Measurements from ENCODE around the gene RRM1.

- no peak for TF ChIP-seq CTCF (IDR thresholded peaks at IDR 0.05; ENCODE audit: low read depth, low read length, missing input control)
- TF ChIP-seq RAD21 (IDR thresholded peaks at IDR 0.05): no peak
- no peak for TF ChIP-seq GABPA (IDR thresholded peaks at IDR 0.05 in 1 of 2, conservative IDR thresholded peaks at IDR 0.05 in 1 of 2)
Observed at GRCh38 chr11:4061700-4062099, 32.9 kb upstream of the RRM1 start.
